Measurements from ENCODE around the gene SLC23A2.
"Not testable (repeated sequence)": the region's sequence is repeated elsewhere in the genome, so short reads cannot be mapped to it uniquely, and the experiment has no call there.

Gene SLC23A2

DNA sequence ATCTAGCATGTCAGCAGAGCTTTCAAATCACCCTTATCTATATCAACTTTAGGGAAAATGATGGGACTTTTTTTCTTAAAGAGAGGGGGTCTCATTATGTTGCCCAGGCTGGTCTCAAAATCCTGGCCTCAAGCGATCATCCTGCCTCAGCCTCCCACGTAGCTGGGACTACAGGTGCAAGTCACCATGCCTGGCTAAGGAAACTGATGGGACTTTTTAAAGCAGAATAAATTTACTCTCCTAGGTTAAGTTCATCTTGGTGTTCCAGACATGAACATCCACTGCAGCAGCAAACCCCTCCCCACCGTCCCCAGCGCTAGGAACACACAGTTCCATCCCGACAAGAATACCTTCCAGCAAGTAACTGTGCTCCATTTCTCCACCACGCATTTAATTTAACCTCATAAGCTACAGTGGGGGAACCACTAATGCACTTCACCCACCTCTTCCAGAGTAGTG is 64.9 kb downstream of the SLC23A2 start:
- DNase-seq (ENCODE audit: low spot score) = no peak

DNA sequence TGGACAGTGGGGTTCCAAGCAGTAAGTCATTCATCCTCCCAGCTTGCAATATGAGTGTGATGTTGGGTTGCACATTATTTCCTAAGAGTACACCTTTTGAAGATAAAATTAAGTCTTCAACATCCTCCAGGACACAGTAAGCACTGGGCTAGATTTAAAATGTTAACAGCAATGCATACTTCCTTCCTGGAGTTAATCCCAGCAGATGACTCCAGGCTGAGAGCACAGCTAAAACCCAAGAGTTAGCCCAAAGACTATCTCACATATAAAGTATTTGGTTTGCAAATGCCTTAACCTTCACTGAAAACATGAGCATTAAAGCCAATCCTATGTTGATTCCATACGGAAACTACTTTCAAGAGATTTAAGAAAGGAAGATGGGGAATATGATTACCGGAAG is 69.2 kb downstream of the SLC23A2 start:
- no peak for DNase-seq (ENCODE audit: low spot score)

DNA sequence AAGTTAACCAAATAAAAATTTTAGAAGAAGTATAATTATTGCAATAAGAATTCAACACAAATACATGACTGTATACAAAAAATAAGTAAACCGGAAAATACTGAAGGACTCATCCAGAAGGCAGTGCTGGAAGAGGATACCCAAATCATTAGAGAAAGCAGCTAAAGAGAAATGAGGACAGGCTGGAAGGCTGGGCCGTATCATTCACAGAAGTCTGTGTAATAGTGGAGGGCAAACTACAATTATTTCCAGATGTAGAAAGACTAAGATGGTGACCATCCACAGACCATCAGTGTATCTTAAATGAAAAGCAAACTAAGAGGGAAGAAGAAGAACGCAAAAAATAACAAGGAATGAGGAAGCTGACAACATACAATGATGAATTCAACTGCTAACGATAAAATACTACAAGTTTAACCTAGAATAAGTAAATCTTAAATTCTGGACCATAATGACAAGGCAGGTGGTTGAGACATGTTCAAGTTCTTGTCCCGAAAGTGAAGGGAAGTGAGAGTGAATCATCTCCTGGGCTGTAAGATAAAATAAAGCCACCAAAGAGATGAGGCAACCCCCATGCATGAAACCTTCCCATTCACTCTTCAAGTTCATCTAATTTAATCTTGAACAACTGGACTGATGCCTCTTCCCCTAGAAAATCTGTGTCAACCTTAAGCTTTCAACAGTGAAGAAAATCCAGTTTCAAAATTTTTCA is 71.5 kb downstream of the SLC23A2 start:
- DNase-seq (ENCODE audit: low spot score) = no peak

- no peak for DNase-seq (ENCODE audit: low spot score)
Observed at GRCh38 chr20:4926531-4927156, 74.7 kb downstream of the SLC23A2 start.

- DNase-seq (ENCODE audit: low spot score) = peak; percentile 57
Observed at GRCh38 chr20:4925842-4926530, 75.3 kb downstream of the SLC23A2 start.

DNA sequence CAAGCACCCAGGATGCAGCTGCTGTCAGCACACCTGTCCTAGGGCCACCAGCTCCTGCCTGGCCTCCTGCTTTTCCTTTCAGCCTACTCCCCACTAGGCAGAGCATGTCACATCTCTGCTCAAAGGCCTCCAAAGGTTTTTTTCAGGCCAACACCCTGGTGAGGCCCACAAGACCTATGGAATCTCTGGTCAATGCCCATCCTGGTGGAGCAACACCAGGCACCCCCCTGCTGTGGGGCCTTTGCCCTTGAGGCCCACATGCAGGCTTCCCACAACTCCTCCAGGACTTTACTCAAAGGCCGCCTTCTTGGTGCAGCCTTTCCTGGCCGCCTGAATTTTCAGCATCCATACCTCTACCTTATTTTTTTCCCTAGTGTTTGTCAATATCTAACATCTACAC is 76.9 kb downstream of the SLC23A2 start:
- DNase-seq (ENCODE audit: low spot score) = no peak

DNA sequence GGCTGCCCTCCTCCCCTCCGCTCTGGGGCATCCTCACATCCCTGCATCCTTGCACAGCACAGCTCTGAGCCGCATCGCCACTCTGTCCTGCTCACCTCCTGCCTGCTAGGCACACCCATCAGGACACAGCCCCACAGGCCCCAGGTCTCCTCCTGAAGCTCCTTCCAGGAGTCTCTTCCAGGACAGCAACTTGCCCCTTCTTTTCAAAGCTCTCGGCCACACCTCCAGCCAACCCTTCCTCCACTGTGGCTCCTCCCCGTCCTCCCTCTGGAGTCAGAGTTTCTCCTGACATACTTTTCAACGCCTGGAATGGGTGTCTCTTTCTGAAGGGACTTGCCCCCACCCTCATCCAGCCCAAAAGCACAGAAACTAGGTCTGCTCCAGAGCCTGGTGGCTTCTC is 77.3 kb downstream of the SLC23A2 start:
- no peak for DNase-seq (ENCODE audit: low spot score)

GRCh38 chr20:4922186-4922585 is 79.1 kb downstream of the SLC23A2 start:
- DNase-seq (ENCODE audit: low spot score) = no peak

GRCh38 chr20:4921271-4921670 is 80.0 kb downstream of the SLC23A2 start:
- DNase-seq (ENCODE audit: low spot score) = not testable (repeated sequence)

- no peak for DNase-seq (ENCODE audit: low spot score)
Observed at GRCh38 chr20:4920655-4921054, 80.7 kb downstream of the SLC23A2 start.

DNA sequence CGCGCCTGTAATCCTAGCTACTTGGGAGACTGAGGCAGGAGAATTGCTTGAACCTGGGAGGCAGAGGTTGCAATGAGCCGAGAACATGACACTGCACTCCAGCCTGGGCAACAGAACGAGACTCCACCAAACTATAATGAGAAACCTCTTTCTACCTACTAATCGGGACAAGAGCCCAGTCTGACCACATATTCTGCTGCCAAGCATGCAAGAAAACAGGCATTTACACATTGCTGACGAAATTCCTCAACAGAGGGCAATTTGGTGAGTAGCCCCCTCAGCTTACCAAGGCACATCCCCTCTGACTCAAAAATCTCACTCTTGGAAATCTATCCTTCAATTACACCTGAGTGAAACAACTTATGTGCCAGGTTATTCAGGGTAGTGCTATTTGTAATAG is 81.2 kb downstream of the SLC23A2 start:
- DNase-seq (ENCODE audit: low spot score) = no peak

GRCh38 chr20:4919047-4919704 is 82.1 kb downstream of the SLC23A2 start:
- no peak for DNase-seq (ENCODE audit: low spot score)

DNA sequence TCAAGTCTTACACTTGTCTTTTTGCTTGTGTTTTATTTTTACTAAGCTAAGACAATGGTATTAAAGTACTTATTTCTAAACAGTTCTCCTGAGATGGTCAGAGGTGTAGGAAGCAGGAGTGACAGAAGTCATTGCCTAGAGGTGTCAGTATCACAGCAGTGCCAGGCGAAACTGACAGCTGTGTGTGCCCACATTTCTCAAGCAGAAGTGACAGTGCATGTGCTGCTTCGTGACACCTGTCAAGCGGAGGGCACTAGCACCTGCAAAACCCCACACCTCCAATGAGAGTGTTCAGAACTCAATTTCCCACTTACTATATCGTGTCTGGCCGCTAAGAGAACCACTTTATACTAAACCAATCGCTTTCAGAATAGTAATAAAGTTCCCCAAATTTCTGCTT is 82.8 kb downstream of the SLC23A2 start:
- no peak for DNase-seq (ENCODE audit: low spot score)

DNA sequence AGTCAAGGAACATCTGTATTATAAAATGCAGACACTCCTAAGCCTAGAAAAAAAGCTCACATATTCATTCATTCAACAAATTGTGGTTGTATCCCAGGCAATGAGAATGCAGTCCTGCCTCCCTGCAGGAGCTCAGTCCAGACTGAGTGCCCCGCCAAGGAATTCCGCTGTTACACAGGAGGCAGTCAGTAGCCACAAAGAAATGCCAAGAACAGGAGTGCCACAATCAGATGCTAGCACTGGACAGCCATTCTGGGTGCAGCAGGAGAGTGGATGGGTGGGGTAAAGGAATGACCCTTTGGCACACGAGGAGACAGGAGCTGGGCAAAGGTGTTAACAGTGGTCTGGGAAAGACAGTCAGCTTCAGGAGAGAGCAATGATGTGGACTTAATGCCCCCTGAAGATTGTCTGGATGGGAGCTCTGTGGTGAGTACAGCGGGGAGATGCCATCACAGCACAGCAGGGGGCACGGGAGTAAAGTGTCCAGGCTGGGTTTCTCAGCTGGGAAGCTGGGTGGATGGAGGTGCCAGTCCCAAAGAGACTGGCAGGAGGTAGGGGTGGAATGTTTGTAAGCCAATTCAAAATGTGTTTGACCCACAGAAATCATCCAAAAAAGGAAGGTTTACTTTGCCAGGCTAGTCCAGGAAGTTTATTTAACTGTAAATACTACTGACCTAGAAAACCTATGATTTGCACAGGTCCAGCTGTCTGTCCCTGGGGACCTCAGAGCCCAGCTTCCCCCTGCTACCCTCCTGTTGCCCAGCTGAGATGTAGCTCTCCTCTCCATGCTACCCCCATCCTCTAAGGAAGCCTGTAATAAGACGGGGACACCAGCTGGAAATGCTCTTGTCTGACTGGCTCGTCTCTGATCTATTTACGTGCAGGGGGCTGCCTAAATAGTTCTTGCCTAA is 84.1 kb downstream of the SLC23A2 start:
- DNase-seq (ENCODE audit: low spot score) = no peak

DNA sequence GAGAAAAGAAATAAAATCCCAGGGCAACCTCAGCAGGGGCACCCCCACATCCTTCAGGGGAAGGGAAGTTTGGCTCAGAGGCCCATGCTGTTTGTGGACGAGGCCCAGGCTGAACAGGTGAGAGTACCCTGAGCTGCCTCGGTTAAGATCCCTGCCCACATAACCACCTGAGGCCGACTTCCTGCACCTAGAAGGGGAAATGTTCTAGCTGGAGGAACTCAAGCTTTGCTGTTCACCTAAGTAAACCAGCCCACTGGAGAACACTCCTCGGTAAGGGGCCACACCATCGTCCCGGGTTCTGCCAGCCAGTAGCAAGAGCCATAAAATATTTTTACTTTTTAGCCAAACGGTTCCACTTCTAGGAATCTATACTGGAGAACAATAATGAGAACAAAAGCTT is 88.2 kb downstream of the SLC23A2 start:
- DNase-seq (ENCODE audit: low spot score) = no peak

GRCh38 chr20:4912380-4913142 is 88.7 kb downstream of the SLC23A2 start:
- DNase-seq (ENCODE audit: low spot score) = no peak

- no peak for DNase-seq (ENCODE audit: low spot score)
Observed at GRCh38 chr20:4910951-4911350, 90.4 kb downstream of the SLC23A2 start.

- DNase-seq (ENCODE audit: low spot score) = no peak
Observed at GRCh38 chr20:4905613-4906012, 95.7 kb downstream of the SLC23A2 start.

DNA sequence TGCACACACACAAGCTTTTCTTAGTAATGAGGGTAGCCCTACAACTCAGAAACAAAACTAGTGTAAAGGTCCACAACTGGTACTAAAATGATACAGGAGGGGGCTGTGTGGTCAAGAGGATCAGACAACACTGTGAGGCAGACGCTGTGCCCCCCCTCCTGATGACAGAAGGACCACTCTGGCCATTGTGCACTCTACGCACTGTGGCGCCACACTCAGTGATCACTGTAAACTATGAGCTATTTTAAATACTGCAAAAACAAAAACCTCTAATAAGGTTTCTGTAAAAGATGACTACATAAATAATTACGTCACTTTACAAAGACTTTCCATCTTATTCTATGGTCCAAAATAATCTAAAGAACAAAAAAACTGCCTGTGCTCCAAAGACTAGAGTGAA is 96.1 kb downstream of the SLC23A2 start:
- no peak for DNase-seq (ENCODE audit: low spot score)

DNA sequence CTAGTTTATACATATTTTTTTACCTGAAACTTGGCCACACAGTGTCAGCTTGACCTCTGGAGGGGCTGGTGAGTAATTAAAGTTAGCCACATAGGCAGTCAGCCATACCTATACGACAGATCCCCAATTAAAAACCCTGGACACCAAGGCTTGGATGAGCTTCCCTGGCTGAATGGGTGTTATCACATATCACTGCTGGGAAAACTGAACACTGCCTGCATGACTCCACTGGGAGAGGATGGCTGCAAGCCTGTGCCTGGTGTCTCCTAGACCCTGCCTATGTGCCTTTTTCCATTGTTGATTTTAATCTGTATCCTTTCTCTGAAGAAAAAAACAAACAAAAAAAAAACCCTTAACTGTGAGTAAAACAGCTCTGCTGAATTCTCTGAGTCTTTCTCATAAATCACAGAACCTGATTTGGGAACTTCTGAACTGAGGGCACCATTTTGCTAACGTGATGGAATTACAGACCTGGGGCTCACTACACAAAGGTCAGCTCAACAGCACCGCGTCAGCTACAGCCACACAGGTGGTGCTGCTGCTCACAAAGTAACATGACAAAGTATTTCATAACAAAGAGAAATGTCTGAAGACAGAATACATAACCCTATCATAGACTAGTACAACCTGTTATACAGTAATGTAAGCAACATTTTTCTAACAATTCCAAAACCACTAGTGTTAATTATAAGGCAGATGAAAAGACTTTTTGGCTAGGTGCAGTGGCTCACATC is 97.0 kb downstream of the SLC23A2 start:
- peak; percentile 54 for DNase-seq (ENCODE audit: low spot score)
